ENCODE data around the gene FBXO46. TPM values are rescaled to one million over a fixed set of nuclear protein-coding genes. Genes with fewer than 3 reads are reported as not detected.

FBXO46 gene
- total and polyA plus RNA-seq, 2 of the 13 experiments (the other 11 are each of a cell fraction or from before 2014, with no cell fraction given): 6.2 to 6.4 TPM

GRCh38 chr19:45767881-45768654 is 37.4 kb upstream of the FBXO46 start (continued):
- TF ChIP-seq, protein P1, sequence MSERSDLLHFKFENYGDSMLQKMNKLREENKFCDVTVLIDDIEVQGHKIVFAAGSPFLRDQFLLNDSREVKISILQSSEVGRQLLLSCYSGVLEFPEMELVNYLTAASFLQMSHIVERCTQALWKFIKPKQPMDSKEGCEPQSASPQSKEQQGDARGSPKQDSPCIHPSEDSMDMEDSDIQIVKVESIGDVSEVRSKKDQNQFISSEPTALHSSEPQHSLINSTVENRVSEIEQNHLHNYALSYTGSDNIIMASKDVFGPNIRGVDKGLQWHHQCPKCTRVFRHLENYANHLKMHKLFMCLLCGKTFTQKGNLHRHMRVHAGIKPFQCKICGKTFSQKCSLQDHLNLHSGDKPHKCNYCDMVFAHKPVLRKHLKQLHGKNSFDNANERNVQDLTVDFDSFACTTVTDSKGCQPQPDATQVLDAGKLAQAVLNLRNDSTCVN (CRISPR knock-in tag; IDR thresholded peaks at IDR 0.05; ENCODE audit: borderline replicate concordance): no peak
- no peak for TF ChIP-seq XBP1 (CRISPR knock-in tag; IDR thresholded peaks at IDR 0.05)
- TF ChIP-seq ZNF142 (CRISPR knock-in tag; IDR thresholded peaks at IDR 0.05): peak; percentile 45; the same call in 1 of the 2 replicates
- TF ChIP-seq ZFP62 (CRISPR knock-in tag; IDR thresholded peaks at IDR 0.05): no peak
- no peak for TF ChIP-seq ZNF558 (CRISPR knock-in tag; IDR thresholded peaks at IDR 0.05; ENCODE audit: borderline replicate concordance)
- 0 out of 2 replicates have a peak, but pooled peaks have one; percentile 32 for TF ChIP-seq ZNF766 (CRISPR knock-in tag; IDR thresholded peaks at IDR 0.05; ENCODE audit: borderline replicate concordance)
- peak; percentile 53; the same call in 1 of the 2 replicates for TF ChIP-seq POLR2G (IDR thresholded peaks at IDR 0.05; ENCODE audit: low read depth, low read length)
- TF ChIP-seq RARA (CRISPR knock-in tag; IDR thresholded peaks at IDR 0.05): 0 out of 2 replicates have a peak, but pooled peaks have one; percentile 25
- no peak for TF ChIP-seq PRDM15 (CRISPR knock-in tag; IDR thresholded peaks at IDR 0.05)
- TF ChIP-seq ZBTB10 (CRISPR knock-in tag; IDR thresholded peaks at IDR 0.05; ENCODE audit: borderline replicate concordance): no peak
- TF ChIP-seq ZNF484 (CRISPR knock-in tag; IDR thresholded peaks at IDR 0.05; ENCODE audit: borderline replicate concordance, low read depth): no peak
